Colon (tissue), 2 donors: ENCODE data around the gene AKAP5.
"Not testable (repeated sequence)": the region's sequence is repeated elsewhere in the genome, so short reads cannot be mapped to it uniquely, and the experiment has no call there.

ENCODE experiments used
- FAIRE-seq: peaks from 2 replicates; lab custom pipeline; 2012; peaks lifted over from hg19 to GRCh38; lab: Jason Lieb, UNC
- donor health status: control.
- donor health status: control.

AKAP5 gene

DNA sequence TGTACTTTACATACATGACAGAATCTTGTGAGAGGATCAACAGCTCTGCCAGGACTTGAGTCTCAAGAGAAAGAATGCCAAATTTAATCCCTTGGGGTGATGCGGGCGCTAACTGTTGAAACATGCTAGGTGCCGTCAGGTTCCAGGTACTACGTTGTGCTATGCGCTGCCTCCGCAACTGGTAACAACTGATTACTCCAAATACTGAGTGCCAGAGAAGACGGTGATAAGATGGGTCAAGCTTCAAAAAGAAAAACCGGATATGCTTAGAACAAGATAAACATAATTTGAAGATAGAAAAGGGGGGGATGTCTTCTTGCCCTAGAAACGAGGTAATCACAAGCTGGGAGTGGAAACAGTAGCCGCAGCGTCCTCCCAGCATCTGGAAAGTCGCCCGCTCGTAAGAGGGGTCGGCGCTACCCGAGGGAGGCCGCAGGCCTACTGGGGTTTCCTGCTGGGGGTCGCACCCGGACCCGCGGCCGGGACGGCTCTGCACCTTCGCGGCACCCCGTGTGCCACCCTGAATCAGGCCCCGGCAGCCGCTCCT lies 37.7 kb downstream of the AKAP5 start:
- FAIRE-seq, result no peak

DNA sequence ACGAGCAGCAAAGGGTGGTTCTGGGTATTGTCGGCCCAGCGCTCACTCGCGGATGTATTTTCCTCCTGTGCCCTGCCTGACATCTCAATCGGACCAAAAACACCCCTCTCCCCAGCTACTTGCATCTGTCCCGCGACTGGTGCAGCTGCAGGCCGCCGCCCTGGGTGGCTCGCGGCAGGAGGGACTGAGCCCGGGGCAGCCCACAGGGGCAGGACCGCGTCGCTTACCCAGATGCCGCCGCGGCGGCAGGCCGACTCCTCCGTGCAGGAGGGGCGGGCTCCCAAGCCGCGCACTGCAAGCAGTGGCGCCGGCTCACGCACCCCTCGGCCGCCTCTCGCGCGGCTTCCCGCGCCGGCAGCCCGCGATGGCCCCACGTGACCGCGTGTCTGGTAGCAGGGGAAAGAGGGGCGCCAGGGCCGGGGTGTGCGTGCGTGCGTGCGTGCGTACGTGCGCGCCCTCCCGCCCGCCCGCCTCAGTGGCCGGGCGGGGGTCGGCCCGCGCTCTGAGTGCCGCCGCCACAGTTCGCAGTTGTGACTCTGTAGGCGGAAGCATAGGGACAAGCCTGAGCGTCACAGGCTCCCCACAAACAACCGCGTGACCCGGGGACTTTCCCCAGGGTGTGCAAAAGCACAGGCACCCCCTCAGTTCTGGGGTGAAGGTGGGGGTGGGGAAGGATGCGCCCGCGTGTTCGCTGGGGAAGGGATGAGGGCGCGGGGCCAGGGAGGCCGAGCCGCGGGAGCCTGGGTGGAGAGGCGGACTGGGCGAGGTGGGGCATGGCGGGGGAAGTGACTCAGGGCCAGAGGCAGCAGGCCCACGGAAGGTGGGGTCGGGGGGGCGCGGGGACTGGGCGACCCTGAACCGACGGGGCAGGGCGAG lies 38.4 kb downstream of the AKAP5 start, which contains the start of gene ZBTB25:
Gene ZBTB25 (minus strand): TSS at position 405 of the 876 bp plus-strand sequence. CDS start 13,305 bp downstream, outside the sequence.
- FAIRE-seq, result no peak

DNA sequence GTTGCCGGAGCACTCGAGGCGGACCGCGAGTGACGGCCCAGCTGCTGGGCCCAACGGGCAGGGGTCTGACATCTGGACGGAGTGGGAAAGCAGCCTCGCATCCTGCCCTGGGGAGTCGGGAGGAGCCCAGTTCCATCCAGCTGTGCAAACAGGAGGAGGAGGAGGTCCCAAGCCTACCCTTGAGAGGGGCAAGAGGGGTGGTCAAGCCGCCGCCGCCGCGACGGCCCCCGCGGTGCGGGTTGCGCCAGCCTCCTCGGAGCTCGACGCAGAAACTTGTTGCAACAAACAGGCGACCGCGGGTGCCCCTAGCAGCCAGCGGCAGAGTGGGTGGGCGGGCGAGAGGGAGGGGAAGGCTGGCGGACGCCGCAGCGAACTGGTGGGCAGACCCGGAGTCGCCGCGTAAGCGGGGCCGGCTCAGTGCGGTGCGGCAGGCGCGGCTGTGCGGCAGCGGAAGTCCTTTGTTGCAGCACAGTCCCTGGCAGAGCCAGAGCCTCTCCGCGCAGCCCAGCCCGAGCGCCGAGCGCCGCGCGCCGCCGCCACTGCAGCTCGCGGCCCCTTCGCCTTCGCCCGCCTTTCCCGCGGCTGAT lies 39.1 kb downstream of the AKAP5 start, which contains the start of gene ZBTB1:
Gene ZBTB1 (plus strand): TSS at position 461 of the 587 bp plus-strand sequence. CDS start 16,735 bp downstream, outside the sequence.
- no peak for FAIRE-seq

DNA sequence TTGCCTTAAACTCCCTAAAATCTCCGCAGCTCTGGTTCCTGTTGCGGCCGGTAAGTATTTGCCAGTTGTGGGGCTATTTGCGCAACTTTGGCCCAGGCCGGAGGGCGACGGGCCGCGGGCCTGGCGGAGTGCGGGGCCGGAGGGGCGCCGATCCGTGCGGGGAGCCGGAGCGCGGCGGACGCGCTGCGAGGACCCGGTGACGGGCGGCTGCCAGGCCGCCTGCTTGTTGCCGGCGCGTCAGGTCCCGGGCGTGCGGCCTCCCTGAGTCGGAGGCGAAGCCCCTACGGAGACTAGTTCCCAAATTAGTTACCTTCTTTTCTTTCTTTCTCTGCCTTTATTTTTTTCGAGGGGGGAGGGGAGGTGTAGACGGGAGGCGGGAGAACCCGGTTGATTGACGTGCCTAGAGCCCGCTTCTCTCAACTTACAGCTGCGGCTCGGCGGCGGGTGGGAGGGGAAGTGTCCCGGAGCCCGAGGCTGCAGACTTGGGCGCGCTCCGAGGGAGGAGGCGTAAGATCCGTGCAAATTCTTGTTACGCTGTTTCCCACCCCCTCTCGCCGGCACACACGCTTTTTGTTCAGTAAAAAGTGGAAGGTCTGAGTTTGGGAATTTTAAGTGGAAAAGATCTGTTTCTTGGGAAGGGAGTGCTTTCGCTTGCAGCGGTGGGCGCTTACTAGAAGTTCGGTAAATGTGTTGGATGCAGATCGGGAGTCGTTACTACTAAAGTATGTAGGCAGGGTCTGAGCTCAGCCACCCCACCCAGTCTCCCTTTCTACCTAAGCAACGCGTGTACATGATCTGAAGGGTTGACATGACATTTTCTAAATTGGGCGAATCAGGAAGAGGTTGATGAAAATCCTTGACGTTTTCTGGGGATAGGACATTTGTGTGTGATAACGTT lies 39.8 kb downstream of the AKAP5 start:
- FAIRE-seq, result no peak

DNA sequence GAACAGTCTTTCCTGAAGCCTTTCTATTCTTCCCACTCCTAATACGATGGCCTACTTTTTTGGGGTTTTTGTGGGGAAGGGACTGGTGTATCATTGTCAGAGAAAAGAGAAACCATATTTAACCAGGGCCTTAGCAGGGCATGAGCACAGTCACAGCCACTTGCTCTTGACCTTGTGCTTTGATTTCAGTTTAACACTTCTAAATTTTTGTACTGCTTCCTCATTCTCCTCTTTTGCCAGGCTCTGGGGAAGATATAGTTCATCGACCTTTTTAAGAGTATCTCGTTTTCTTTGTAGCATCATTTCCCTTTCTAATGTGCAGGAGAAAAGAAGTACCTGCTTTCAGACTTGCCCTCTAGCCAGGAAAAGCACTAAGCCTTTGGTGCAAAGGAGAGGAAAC lies 41.4 kb downstream of the AKAP5 start:
- FAIRE-seq, result no peak

DNA sequence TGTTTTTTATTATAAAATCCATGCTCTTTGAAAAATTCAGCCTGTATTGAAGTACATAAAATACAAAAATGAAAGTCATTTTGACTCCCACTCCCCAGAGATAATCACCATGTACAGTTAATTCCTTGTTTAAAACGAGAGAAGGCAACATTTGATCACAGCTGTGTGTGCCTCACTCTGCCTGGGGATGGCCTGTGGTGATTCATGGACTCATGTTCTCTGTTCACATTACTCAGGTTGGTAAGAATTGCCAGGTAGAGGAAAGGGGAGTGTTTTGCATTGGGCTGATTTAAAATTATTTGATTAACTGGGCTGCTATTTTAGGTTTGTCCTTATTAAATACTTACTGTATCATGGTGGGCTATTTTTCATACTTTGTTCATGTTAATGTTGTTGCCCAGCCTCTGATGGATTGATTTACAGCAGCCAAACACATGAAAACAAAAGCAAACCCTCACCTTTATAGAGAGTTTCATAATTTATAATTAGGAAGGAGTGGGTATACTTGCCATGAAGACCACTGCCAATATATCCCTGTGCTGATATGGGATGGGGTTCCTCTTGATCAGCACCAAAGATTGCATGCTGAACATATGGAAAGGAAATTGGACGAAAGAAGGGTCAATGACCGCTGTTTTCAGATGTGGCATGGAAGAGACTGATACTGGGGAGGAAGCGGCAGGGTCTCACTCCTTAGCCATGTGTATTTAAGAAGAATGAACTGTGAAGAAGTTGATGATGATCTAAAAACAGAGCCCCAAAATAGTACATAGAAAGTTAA lies 42.3 kb downstream of the AKAP5 start:
- no peak for FAIRE-seq

DNA sequence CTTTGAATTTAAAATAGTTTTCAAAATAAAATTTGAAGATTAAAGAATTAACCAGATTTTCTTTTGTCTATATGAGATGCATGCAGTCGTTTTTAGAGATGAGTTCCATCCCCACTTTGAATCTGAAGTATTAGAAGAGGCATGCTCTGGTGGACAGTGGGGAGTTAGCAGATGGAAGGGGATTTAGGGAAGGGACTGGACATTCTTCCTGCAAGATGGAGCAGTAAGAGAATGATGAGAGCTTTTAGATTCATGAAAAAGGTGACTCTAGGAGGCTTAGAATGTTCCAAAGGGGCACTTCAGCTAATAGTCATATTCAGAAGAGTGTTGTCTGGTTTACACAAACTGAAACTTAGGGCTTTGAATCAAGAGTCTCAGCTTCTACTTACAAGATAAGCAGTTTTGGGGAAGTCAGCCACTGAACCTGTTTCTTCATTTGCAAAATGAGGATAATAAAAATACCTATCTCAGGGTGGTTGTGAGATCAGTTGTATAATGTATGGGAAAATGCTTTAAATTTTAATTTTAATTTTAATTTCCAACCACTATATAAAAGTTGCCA lies 43.0 kb downstream of the AKAP5 start:
- FAIRE-seq, result no peak

DNA sequence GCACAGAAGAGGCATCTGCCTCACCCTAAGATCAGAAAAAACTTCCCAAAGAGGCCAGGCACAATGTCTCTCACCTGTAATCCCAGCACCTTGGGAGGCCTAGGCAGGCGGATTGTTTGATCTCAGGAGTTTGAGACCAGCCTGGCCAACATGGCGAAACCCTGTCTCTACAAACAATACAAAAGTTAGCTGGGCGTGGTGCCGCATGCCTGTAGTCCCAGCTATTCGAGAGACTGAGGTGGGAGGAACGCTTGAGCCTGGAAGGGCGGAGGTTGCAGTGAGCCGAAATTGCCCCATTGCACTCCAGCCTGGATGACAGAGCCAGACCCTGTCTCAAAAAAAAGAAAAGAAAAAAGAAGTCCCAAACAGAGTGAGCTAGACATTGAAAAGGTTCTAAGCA lies 43.7 kb downstream of the AKAP5 start:
- no peak for FAIRE-seq

DNA sequence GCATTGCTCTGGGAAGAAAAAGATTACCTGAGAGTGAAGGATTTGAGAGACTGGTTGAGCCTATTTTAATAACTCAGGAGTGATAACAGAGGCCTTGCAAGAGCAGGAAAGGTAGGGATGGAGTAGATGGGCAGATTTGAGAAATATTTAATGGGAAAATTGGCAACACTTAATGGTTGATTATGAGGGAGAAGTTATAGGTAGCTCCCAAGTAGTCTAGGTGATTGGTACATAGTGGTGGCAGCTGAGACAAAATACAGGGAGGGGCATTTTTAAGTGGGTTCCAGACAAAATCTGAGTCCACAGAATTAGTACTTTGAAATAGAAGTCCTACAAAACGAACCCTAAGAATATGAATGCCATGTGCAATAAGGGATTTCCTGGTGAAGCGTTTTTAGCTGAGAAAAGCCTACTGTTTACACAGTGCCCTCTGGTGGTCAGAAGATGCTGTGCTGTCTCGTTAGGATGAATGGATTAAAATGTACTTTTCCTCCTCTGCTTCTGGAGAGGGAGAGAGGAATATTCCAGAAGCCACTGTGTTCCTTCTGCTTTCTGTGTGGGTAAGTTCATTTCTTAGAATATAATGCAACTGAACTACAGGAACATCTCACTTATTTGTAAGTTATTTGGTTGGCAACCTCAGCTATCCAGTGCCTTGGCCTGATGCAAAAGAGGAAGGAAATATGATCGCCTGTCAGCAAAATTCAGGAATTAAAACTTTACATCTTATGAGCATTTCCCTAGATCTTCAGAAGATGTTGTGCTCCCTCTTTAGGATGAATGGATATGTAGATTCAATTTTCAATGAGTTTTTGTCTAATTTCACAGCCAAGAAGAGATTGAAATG lies 45.7 kb downstream of the AKAP5 start:
- no peak for FAIRE-seq

DNA sequence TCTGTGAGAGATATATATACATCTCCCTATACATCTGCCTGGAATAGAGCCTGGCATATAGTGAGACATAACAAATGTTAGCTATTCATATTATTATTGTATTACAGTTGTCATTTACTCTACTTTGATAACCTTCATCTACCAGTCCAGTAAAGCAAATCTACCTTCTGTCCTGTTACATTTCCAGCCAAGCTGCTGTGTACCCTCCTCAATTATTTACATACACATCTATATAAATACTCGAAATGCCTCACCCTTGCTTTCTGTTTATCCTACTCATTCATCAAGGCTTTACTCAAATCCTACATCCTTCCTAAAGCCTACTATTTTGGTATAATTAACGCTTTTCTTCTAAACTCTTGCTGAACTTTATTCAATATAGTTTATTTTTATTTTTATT lies 48.0 kb downstream of the AKAP5 start:
- no peak for FAIRE-seq

DNA sequence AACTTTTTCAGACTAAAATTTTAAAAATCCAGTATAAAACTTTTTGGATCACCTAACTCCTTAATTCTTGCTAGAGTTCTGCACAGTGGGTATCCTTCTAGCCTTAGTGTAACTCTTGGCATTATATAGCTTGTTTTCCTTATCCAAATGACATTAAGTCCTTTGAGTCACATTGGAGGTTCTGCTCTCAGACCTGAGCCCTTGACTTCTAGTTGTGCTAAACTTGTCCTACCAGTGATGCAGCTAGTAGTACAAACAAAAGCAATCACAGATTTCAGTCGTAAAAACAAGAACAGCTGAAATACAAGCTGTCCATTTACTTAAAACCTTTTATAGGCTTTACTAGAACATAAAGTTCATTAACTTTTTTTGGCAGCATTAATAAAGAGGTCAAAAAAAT lies 49.8 kb downstream of the AKAP5 start:
- no peak for FAIRE-seq

DNA sequence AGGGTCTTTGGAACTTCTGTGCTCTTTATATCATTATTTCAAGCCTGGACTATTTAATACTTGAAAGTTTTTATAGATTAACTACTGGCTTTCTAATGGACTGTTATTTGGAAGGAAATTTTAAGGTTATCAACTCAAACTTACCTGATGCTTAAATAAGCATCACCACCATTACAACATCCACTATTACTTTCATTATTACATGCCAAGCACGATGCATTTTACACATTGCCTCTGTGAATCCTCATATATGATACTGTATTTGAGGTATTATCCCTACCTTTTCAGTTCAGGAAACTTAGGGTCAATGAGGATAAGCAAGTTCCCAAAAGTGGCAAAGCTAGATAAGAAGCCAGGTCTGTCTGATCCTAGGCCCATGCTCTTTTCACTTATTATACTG lies 51.7 kb downstream of the AKAP5 start:
- no peak for FAIRE-seq

DNA sequence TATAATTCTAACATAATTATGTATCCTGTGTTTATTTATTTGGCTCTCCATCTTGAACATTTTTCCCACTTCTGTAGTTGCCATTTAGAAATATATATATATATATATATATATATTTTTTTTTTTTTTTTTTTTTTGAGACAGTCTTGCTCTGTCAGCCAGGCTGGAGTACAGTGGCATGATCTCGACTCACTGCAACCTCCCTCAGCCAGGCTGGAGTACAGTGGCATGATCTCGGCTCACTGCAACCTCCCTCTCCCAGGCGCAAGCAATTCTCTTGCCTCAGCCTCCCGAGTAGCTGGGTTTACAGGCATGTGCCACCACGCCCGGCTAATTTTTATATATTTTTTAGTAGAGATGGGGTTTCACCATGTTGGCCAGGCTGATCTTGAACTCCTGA lies 52.4 kb downstream of the AKAP5 start:
- FAIRE-seq, result not testable (repeated sequence)

DNA sequence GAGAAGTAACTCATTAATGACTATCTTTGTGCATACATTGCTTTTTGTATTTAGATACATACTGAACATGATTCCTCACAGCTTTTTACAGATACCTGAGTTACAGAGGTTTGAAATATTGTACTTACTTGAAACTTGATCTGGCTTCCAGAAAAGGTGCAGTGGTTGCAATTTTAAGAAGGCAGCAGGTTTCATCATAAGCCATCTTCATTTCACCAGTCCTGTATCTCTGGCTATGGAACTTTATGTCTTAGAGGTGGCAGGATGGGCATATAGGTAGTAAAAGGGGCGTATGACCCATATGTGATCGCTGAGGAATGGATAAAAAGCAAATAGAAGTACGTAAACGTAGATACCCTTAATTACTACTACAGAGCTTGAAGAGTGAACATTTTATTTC lies 52.9 kb downstream of the AKAP5 start:
- FAIRE-seq, result no peak

DNA sequence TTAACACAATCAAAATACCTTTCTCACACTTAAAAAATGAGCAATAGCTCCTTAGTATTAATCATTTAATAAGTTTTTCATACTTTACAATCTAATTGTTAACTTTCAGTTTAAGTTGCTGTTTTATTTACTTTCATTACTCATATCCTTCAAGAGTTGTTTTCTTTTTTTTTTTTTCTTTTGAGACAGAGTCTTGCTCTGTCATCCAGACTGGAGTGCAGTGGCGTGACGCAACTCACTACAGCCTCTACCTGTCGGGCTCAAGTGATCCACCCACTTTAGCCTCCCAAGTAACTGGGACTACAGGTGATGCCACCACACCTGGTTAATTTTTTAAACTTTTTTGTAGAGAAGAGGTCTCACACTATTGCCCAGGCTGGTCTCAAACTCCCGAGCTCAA lies 55.4 kb downstream of the AKAP5 start:
- FAIRE-seq, result no peak

DNA sequence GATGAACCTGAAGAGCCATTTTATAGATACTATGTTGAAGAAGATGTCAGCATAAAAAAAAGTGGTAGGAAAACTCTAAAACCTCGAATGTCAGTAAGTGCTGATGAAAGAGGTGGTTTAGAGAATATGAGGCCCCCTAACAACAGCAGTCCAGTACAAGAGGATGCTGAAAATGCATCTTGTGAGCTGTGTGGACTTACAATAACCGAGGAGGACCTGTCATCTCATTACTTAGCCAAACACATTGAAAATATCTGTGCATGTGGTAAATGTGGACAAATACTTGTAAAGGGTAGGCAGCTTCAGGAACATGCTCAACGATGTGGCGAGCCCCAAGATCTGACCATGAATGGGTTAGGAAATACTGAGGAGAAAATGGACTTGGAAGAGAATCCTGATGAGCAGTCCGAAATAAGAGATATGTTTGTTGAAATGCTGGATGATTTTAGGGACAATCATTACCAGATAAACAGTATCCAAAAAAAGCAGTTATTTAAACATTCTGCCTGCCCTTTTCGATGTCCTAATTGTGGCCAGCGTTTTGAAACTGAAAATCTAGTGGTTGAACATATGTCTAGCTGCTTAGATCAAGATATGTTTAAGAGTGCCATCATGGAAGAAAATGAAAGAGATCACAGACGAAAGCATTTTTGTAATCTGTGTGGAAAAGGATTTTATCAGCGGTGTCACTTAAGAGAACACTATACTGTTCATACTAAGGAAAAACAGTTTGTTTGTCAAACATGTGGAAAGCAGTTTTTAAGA lies 57.5 kb downstream of the AKAP5 start:
- FAIRE-seq, result no peak
